Trophoblast cell (in vitro differentiated cells and primary cell): ENCODE measurements around the gene YTHDF1.
"Not testable (repeated sequence)": the region's sequence is repeated elsewhere in the genome, so short reads cannot be mapped to it uniquely, and the experiment has no call there.

ENCODE experiments used
- DNase-seq, 2 donors: peaks; one replicate each; pipeline ENCODE4 v3.0.0-alpha.2; 2016
- H2AFZ ChIP-seq: 2 replicates; pipeline ENCODE4 v1.6.1; 2013; ENCODE audit warnings: low read length, moderate library complexity, mild to moderate bottlenecking; ENCODE audit not compliant: insufficient read depth, poor library complexity
- H2AK5ac ChIP-seq: 2 replicates; pipeline ENCODE4 v1.6.1; 2013; ENCODE audit warnings: mild to moderate bottlenecking, low read length
- H2BK120ac ChIP-seq: 2 replicates; pipeline ENCODE4 v1.6.1; 2013; ENCODE audit warnings: low read length, mild to moderate bottlenecking, moderate library complexity; ENCODE audit not compliant: insufficient read depth, poor library complexity
- H2BK12ac ChIP-seq: 2 replicates; pipeline ENCODE4 v1.6.1; 2013; ENCODE audit warnings: mild to moderate bottlenecking, low read length, moderate library complexity
- H2BK5ac ChIP-seq: 2 replicates; pipeline ENCODE4 v1.6.1; 2013; ENCODE audit warnings: low read length, low read depth, moderate library complexity, mild to moderate bottlenecking; ENCODE audit not compliant: poor library complexity
- H3K14ac ChIP-seq: 2 replicates; pipeline ENCODE4 v1.6.1; 2013; ENCODE audit warnings: mild to moderate bottlenecking, low read length
- H3K18ac ChIP-seq: 2 replicates; pipeline ENCODE4 v1.6.1; 2013; ENCODE audit warnings: mild to moderate bottlenecking, low read length
- H3K23ac ChIP-seq: 2 replicates; pipeline ENCODE4 v1.6.1; 2013; ENCODE audit warnings: low read length
- H3K27ac ChIP-seq: 2 replicates; pipeline ENCODE4 v1.5.1; 2013; ENCODE audit warnings: low read depth, mild to moderate bottlenecking, inconsistent platforms, low read length, moderate library complexity
- H3K27me3 ChIP-seq: 2 replicates; pipeline ENCODE4 v1.6.1; 2013; ENCODE audit warnings: inconsistent platforms, mild to moderate bottlenecking, low read length, moderate library complexity; ENCODE audit not compliant: insufficient read depth
- H3K36me3 ChIP-seq, 2 experiments: 1 replicate in 1 of 2; 2 replicates in 1 of 2; pipeline ENCODE4 v1.6.1; 2013; ENCODE audit warnings: low read length in 2 of 2, mild to moderate bottlenecking in 2 of 2, moderate library complexity in 1 of 2; ENCODE audit not compliant: insufficient read depth in 2 of 2, control insufficient read depth in 1 of 2
- H3K4ac ChIP-seq: 2 replicates; pipeline ENCODE4 v1.6.1; 2013; ENCODE audit warnings: low read depth, mild to moderate bottlenecking, low read length, moderate library complexity
- H3K4me1 ChIP-seq, 2 experiments: 1 replicate in 1 of 2; 2 replicates in 1 of 2; pipeline ENCODE4 v1.6.1; 2013; ENCODE audit warnings: low read length in 2 of 2, mild to moderate bottlenecking in 2 of 2, moderate library complexity in 1 of 2; ENCODE audit not compliant: insufficient read depth in 2 of 2, control insufficient read depth in 1 of 2
- H3K4me2 ChIP-seq: 2 replicates; pipeline ENCODE4 v1.6.1; 2013; ENCODE audit warnings: inconsistent platforms, mild to moderate bottlenecking, low read length, moderate library complexity
- H3K4me3 ChIP-seq: 2 replicates; pipeline ENCODE4 v1.5.1; 2013; ENCODE audit warnings: mild to moderate bottlenecking, low read depth, low read length, inconsistent platforms
- H3K79me1 ChIP-seq: one replicate; pipeline ENCODE4 v1.6.1; 2013; ENCODE audit warnings: low read length
- H3K79me2 ChIP-seq: 2 replicates; pipeline ENCODE4 v1.6.1; 2013; ENCODE audit warnings: low read length, mild to moderate bottlenecking; ENCODE audit not compliant: control insufficient read depth, insufficient read depth, poor library complexity
- H3K9ac ChIP-seq: 2 replicates; pipeline ENCODE4 v1.6.1; 2013; ENCODE audit warnings: mild to moderate bottlenecking, low read length
- H3K9me3 ChIP-seq: 2 replicates; pipeline ENCODE4 v1.6.1; 2013; ENCODE audit warnings: low read depth, mild to moderate bottlenecking, control low read depth, inconsistent platforms, low read length; ENCODE audit not compliant: insufficient read depth
- H4K12ac ChIP-seq: 2 replicates; pipeline ENCODE4 v1.6.1; 2013; ENCODE audit warnings: low read depth, mild to moderate bottlenecking, low read length, moderate library complexity
- H4K8ac ChIP-seq: 2 replicates; pipeline ENCODE4 v1.6.1; 2013; ENCODE audit warnings: low read depth, mild to moderate bottlenecking, low read length, moderate library complexity
- H4K91ac ChIP-seq: one replicate; pipeline ENCODE4 v1.6.1; 2013; ENCODE audit warnings: low read depth, mild to moderate bottlenecking, low read length, moderate library complexity
- WGBS: extraction: QIAGEN DNeasy Blood & Tissue Kit; methylation state at CpG from one replicate; pipeline ENCODE4 v1.1.7; 2013; ENCODE audit warnings: missing lambda C conversion rate; ENCODE audit not compliant: insufficient read length, insufficient coverage; ENCODE audit errors: extremely low coverage; 5-methylcytosine and 5-hydroxymethylcytosine counted together

YTHDF1 gene

GRCh38 chr20:63252284-63252711, 36.4 kb upstream of the YTHDF1 start:
- H2BK120ac ChIP-seq = no peak overlapping the region
- H3K23ac ChIP-seq = no peak overlapping the region
- DNase-seq = no peak
- peaks cover 26% of the 10 kb centered on the region for H3K79me1 ChIP-seq
- no peak overlapping the region for H2AK5ac ChIP-seq
- H2BK12ac ChIP-seq = peak overlapping the region; percentile 31
- H3K14ac ChIP-seq = peak overlapping the region; percentile 16
- H3K4me1 ChIP-seq = peaks cover 8 to 25% of the 10 kb centered on the region in 2 experiments
- H3K4me2 ChIP-seq = no peak overlapping the region
- peak overlapping the region; percentile 48 for H3K4ac ChIP-seq
- H2AFZ ChIP-seq = no peak overlapping the region
- no peak overlapping the region for H4K8ac ChIP-seq
- no peak overlapping the region for H3K9ac ChIP-seq
- H3K4me3 ChIP-seq = no peak overlapping the region
- no peak overlapping the region for H3K27ac ChIP-seq
- peaks cover 7 to 16% of the 10 kb centered on the region in 2 experiments for H3K36me3 ChIP-seq
- H3K79me2 ChIP-seq = peaks cover 11% of the 10 kb centered on the region
- H4K12ac ChIP-seq = no peak overlapping the region
- H3K9me3 ChIP-seq = peaks cover 8% of the 10 kb centered on the region
- peaks cover 12% of the 10 kb centered on the region for H3K27me3 ChIP-seq
- H4K91ac ChIP-seq = peak overlapping the region; percentile 42
- WGBS = no CpG with 5 or more reads among the region's 8 CpGs
- peak overlapping the region; percentile 49 for H3K18ac ChIP-seq
- no peak overlapping the region for H2BK5ac ChIP-seq

DNA sequence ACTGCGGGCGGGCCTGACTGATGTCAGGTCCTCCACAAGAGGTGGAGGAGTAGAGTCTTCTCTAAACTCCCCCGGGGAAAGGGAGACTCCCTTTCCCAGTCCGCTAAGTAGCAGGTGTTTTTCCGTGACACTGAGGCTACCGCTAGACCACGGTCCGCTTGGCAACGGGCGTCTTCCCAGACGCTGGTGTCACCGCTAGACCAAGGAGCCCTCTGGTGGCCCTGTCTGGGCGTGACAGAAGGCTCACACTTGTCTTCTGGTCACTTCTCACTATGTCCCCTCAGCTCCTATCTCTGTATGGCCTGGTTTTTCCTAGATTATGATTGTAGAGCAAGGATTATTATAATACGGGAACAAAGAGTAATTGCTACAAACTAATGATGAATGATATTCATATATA, 35.4 kb upstream of the YTHDF1 start:
- no CpG with 5 or more reads among the region's 14 CpGs for WGBS

GRCh38 chr20:63249891-63250290, 34.0 kb upstream of the YTHDF1 start:
- H2BK12ac ChIP-seq = no peak overlapping the region
- no peak overlapping the region for H2BK5ac ChIP-seq
- H2BK120ac ChIP-seq = no peak overlapping the region
- no peak overlapping the region for H3K23ac ChIP-seq
- H3K27ac ChIP-seq = no peak overlapping the region
- no peak overlapping the region for H3K9ac ChIP-seq
- H3K9me3 ChIP-seq = peaks cover 3% of the 10 kb centered on the region
- H3K4me1 ChIP-seq = peaks cover 8 to 16% of the 10 kb centered on the region in 2 experiments
- H3K4ac ChIP-seq = no peak overlapping the region
- no peak overlapping the region for H2AFZ ChIP-seq
- H3K4me3 ChIP-seq = no peak overlapping the region
- no peak for DNase-seq
- peak overlapping the region; percentile 1 for H2AK5ac ChIP-seq
- no CpG with 5 or more reads among the region's 15 CpGs for WGBS
- H3K27me3 ChIP-seq = peaks cover 12% of the 10 kb centered on the region
- H3K79me2 ChIP-seq = peaks cover 11% of the 10 kb centered on the region
- H3K36me3 ChIP-seq = peaks cover 15 to 28% of the 10 kb centered on the region in 2 experiments
- peaks cover 19% of the 10 kb centered on the region for H3K79me1 ChIP-seq
- H4K8ac ChIP-seq = no peak overlapping the region
- H4K91ac ChIP-seq = peak overlapping the region; percentile 25
- no peak overlapping the region for H3K18ac ChIP-seq
- no peak overlapping the region for H4K12ac ChIP-seq
- H3K4me2 ChIP-seq = no peak overlapping the region
- H3K14ac ChIP-seq = no peak overlapping the region

More for the DNA sequence above, 35.4 kb upstream of the YTHDF1 start:
- peak in 1 of 2 donors; percentile 54 for DNase-seq
- H3K9ac ChIP-seq, H3K9me3 ChIP-seq, H3K4me2 ChIP-seq, H3K4me3 ChIP-seq, H4K8ac ChIP-seq, H4K91ac ChIP-seq, H3K27ac ChIP-seq, H2AFZ ChIP-seq, H3K23ac ChIP-seq, H2BK5ac ChIP-seq, H4K12ac ChIP-seq, H2AK5ac ChIP-seq, H2BK120ac ChIP-seq, H3K14ac ChIP-seq, H2BK12ac ChIP-seq, H3K4ac ChIP-seq, H3K18ac ChIP-seq: not testable (repeated sequence)
- H3K36me3 ChIP-seq = peaks cover 13 to 23% of the 10 kb centered on the region in 2 experiments
- peaks cover 25% of the 10 kb centered on the region for H3K79me1 ChIP-seq
- H3K4me1 ChIP-seq = peaks cover 8 to 25% of the 10 kb centered on the region in 2 experiments
- H3K27me3 ChIP-seq = peaks cover 12% of the 10 kb centered on the region
- peaks cover 11% of the 10 kb centered on the region for H3K79me2 ChIP-seq

DNA sequence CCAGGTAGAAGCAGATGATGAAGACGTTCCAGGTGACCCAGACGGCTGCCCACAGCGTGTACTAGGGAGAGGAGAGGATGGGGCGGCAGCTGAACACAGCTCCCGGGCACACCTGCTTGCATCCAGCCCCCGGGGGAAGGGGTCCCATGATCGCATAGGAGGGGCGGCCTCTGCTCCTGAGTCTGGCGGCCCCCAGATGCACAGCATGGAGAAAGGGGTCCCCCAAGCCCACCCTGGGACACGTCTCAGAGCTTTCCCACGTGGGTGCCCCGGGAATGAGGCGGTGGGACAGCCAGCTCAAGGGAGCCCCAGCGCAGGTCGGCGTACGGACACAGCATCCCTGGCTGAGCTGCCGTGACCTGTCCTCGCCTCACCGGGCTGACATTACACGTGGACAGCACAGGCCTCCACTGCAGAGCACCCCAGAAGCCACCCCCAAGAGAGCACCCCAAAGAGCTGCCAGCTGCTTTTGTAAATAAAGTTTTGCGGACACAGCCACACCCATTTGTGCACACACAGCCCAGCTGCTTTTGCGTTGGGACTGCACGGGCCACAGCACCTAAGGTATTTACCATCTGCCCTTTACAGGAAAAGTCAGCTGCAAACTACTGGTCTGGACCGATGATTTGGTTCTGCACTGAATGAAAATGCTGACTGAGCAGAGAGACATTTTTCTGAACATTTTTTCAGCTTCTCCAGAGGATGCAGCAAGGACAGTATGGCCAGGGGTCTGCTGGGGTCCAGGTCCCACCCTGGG, 33.1 kb upstream of the YTHDF1 start:
- peaks cover 3% of the 10 kb centered on the region for H3K9me3 ChIP-seq
- no peak overlapping the region for H3K23ac ChIP-seq
- H3K79me2 ChIP-seq = peaks cover 8% of the 10 kb centered on the region
- no peak overlapping the region for H2AFZ ChIP-seq
- H4K8ac ChIP-seq = no peak overlapping the region
- DNase-seq = no peak
- H3K9ac ChIP-seq = no peak overlapping the region
- H3K79me1 ChIP-seq = peaks cover 17% of the 10 kb centered on the region
- no CpG with 5 or more reads among the region's 25 CpGs for WGBS
- peaks cover 15 to 30% of the 10 kb centered on the region in 2 experiments for H3K36me3 ChIP-seq
- H4K91ac ChIP-seq = no peak overlapping the region
- H3K4me3 ChIP-seq = no peak overlapping the region
- no peak overlapping the region for H3K4ac ChIP-seq
- no peak overlapping the region for H3K4me2 ChIP-seq
- no peak overlapping the region for H2BK120ac ChIP-seq
- H3K14ac ChIP-seq = no peak overlapping the region
- no peak overlapping the region for H2AK5ac ChIP-seq
- no peak overlapping the region for H4K12ac ChIP-seq
- H2BK5ac ChIP-seq = no peak overlapping the region
- H3K4me1 ChIP-seq = peaks cover 6 to 16% of the 10 kb centered on the region in 2 experiments
- no peak overlapping the region for H3K18ac ChIP-seq
- H2BK12ac ChIP-seq = no peak overlapping the region
- peaks cover 10% of the 10 kb centered on the region for H3K27me3 ChIP-seq
- H3K27ac ChIP-seq = no peak overlapping the region
